Ecto neural progenitor cell (in vitro differentiated cells): ENCODE results near the gene TMOD1.

Experiments
- DNase-seq: peaks from one replicate; pipeline ENCODE4 v3.0.0-alpha.2; 2018; ENCODE audit warnings: low spot score

Gene TMOD1

DNA sequence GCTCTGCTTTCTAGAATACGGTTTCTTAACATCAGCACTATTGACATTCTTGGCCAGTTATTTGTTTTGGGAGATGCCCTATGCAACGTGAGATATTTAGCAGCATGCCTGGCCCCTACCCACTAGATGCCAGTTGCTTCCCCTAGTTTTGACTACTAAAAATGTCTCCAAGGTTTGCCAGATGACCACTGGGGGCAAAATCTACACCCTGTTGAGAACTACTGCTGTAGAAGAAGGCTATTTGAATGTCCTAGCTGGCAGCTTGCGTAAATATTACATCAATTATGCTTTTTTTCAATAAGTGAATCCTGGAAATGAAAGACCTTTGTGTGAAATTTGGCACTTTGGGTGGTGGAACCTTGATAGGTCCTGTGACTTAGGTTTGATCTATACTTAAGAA lies 137.2 kb downstream of the TMOD1 start:
- DNase-seq, result no peak

DNA sequence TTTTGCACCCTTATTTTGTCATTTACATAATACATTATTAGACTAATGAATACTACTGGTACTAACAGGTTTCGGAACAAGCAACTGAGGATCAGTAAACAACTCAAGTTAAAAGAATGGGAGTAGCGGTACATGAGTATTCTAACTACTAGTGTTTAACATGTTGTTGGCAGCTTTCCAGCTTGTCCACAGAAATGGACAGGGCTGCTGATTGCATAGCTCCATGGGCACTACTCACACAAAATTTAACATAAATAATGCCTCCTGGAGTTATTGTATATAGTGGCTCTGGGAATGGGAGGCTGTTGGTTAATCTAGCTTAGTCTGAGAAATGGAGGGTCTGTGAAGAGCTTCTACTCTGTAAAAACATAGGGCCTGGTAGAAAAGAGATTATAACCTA lies 138.9 kb downstream of the TMOD1 start:
- no peak for DNase-seq

GRCh38 chr9:97645720-97646119 lies 144.3 kb downstream of the TMOD1 start:
- no peak for DNase-seq

DNA sequence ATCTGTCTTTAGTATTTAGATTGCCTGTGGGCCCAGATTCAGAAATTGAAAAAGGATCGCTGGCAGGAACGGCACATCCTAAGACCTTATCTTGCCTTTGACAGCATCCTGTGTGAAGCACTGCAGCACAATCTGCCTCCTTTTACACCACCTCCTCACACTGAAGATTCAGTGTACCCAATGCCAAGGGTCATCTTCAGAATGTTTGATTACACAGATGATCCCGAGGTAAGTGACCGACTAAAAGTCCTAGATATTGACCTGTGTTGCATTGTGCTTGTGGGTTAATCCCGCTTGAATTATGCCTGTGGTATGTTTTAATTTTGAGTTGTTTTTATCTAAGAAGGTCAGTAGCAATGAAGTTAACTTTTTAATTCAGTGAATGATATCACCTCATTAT lies 146.5 kb downstream of the TMOD1 start:
- DNase-seq, result no peak
